Sigmoid colon (tissue), 3 donors: ENCODE results near the gene CASKIN2.

Source experiments
- CTCF ChIP-seq, 4 experiments: fragments of 450-650 bp in 3 of 4; fragments of 200-600 bp in 1 of 4; IDR thresholded peaks; one replicate each; pipeline ENCODE4 v1.5.1; 2016 to 2019; ENCODE audit warnings: antibody characterized with exemption in 4 of 4, mild to moderate bottlenecking in 3 of 4, moderate library complexity in 2 of 4
- POLR2A ChIP-seq, 2 donors: fragments of 450-650 bp; IDR thresholded peaks; one replicate each; pipeline ENCODE4 v1.6.1; 2016; ENCODE audit warnings: antibody characterized with exemption in 2 of 2, mild to moderate bottlenecking in 2 of 2, moderate library complexity in 2 of 2

DNA sequence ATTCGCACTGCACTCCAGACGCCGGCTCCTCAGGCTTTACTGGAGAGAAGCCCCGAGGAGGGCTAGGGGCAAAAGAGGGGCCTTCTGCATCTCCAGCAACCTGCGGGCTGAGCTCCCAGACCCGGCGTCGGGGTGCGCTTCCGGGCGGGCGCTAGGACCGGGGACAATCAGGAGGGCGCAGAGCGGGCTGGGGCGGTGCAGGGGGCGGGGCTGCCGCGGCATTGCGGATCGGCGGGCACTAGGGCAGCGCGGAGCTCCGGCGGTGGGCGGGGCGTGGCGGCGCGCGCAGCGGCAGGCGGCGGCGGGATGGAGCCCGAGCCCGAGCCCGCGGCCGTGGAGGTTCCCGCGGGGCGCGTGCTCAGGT lies 900 bp upstream of the CASKIN2 start, which contains the start of gene TSEN54:
- TF ChIP-seq POLR2A (IDR thresholded peaks at IDR 0.05) (no peak), CTCF (IDR thresholded peaks at IDR 0.05) (no peak)
